MM.1S (cell line): ENCODE results near the gene MED13L.

Experiments used
- DNase-seq: peaks from one replicate; pipeline ENCODE4 v3.0.0-alpha.2; 2015
- H2AFZ ChIP-seq: fragments of 300-600 bp; sonication (generic); 2 replicates; pipeline ENCODE4 v1.6.0; 2016; ENCODE audit warnings: antibody characterized with exemption, low read length
- H3F3A ChIP-seq: fragments of 300-600 bp; sonication (generic); 2 replicates; pipeline ENCODE4 v1.6.1; 2016; ENCODE audit warnings: mild to moderate bottlenecking, antibody characterized with exemption, low read length, moderate library complexity, mixed read lengths; ENCODE audit not compliant: insufficient read depth
- H3K27ac ChIP-seq: fragments of 300-600 bp; sonication (generic); 2 replicates; pipeline ENCODE4 v1.5.1; 2016; ENCODE audit warnings: mild to moderate bottlenecking, low read length
- H3K27me3 ChIP-seq: fragments of 300-600 bp; sonication (generic); replicated peaks from 2 replicates; pipeline ENCODE4 v1.6.0; 2016; ENCODE audit warnings: low read length; ENCODE audit not compliant: insufficient read depth
- H3K36me3 ChIP-seq: fragments of 300-600 bp; sonication (generic); replicated peaks from 2 replicates; pipeline ENCODE4 v1.6.1; 2016; ENCODE audit warnings: mild to moderate bottlenecking, low read length, mixed read lengths; ENCODE audit not compliant: insufficient read depth
- H3K4me1 ChIP-seq: fragments of 300-600 bp; sonication (generic); 2 replicates; pipeline ENCODE4 v1.6.1; 2016; ENCODE audit warnings: low read length, mixed read lengths
- H3K4me2 ChIP-seq: fragments of 300-600 bp; sonication (generic); 2 replicates; pipeline ENCODE4 v1.6.0; 2016; ENCODE audit warnings: low read depth, low read length
- H3K4me3 ChIP-seq: fragments of 300-600 bp; sonication (generic); 2 replicates; pipeline ENCODE4 v1.5.1; 2016; ENCODE audit warnings: low read length, mixed read lengths
- H3K79me2 ChIP-seq: fragments of 300-600 bp; sonication (generic); 2 replicates; pipeline ENCODE4 v1.6.1; 2016; ENCODE audit warnings: mixed run types, low read length, mixed read lengths
- H3K9ac ChIP-seq: fragments of 300-600 bp; sonication (generic); 2 replicates; pipeline ENCODE4 v1.6.1; 2016; ENCODE audit warnings: low read length, mixed read lengths
- H3K9me2 ChIP-seq: fragments of 300-600 bp; sonication (generic); replicated peaks from 2 replicates; pipeline ENCODE4 v1.6.1; 2016; ENCODE audit warnings: mild to moderate bottlenecking, low read length, mixed read lengths; ENCODE audit not compliant: insufficient read depth
- H3K9me3 ChIP-seq: fragments of 300-600 bp; sonication (generic); replicated peaks from 2 replicates; pipeline ENCODE4 v1.6.1; 2016; ENCODE audit warnings: mild to moderate bottlenecking, low read length, mixed read lengths; ENCODE audit not compliant: insufficient read depth
- H4K20me1 ChIP-seq: fragments of 300-600 bp; sonication (generic); 2 replicates; pipeline ENCODE4 v1.6.1; 2016; ENCODE audit warnings: mild to moderate bottlenecking, low read length, moderate library complexity, mixed read lengths; ENCODE audit not compliant: insufficient read depth
- EZH2 ChIP-seq: fragments of 300-600 bp; sonication (generic); optimal IDR thresholded peaks from 2 replicates; pipeline ENCODE3; 2017; ENCODE audit warnings: low read depth, mild to moderate bottlenecking, antibody characterized with exemption, low read length, mixed read lengths
- EZH2phosphoT487 ChIP-seq: fragments of 300-600 bp; sonication (generic); IDR thresholded peaks from 2 replicates; pipeline ENCODE4 v1.6.1; 2018; ENCODE audit warnings: antibody characterized with exemption, low read length
- TF ChIP-seq, protein P1 (sequence below): fragments of 300-600 bp; sonication (generic); IDR thresholded peaks from 2 replicates; pipeline ENCODE4 v1.5.1; 2016; ENCODE audit warnings: antibody characterized with exemption, low read length, mixed read lengths

MED13L gene

DNA sequence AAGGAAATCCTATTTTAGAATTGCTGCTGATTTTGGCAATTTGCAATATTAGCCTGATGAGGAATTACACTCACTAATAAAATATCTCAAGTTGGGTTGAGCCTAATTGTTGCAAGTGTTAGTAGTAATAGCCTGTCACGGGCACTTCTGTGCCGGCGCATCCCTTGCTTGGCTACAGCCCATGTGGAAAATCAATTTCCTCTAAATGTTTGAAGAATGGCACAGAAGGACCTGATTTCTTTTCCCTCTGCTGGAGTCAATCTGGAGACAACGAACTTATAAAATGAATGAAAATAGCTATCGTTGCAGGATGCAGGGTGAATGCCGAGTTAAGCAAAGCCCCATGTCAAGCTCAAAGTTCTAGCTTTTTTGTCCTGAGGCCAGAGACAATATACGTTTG is 31.2 kb upstream of the MED13L start:
- H3K4me3 ChIP-seq = no peak overlapping the region
- no peak overlapping the region for H2AFZ ChIP-seq
- no peaks in the 10 kb centered on the region for H3K9me3 ChIP-seq
- no peaks in the 10 kb centered on the region for H3K27me3 ChIP-seq
- TF ChIP-seq, protein P1, sequence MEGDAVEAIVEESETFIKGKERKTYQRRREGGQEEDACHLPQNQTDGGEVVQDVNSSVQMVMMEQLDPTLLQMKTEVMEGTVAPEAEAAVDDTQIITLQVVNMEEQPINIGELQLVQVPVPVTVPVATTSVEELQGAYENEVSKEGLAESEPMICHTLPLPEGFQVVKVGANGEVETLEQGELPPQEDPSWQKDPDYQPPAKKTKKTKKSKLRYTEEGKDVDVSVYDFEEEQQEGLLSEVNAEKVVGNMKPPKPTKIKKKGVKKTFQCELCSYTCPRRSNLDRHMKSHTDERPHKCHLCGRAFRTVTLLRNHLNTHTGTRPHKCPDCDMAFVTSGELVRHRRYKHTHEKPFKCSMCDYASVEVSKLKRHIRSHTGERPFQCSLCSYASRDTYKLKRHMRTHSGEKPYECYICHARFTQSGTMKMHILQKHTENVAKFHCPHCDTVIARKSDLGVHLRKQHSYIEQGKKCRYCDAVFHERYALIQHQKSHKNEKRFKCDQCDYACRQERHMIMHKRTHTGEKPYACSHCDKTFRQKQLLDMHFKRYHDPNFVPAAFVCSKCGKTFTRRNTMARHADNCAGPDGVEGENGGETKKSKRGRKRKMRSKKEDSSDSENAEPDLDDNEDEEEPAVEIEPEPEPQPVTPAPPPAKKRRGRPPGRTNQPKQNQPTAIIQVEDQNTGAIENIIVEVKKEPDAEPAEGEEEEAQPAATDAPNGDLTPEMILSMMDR = no peak
- TF ChIP-seq EZH2 (no peak), EZH2phosphoT487 (no peak)
- no peaks in the 10 kb centered on the region for H4K20me1 ChIP-seq
- no peak for DNase-seq
- H3F3A ChIP-seq = no peaks in the 10 kb centered on the region
- H3K9ac ChIP-seq = no peak overlapping the region
- H3K27ac ChIP-seq = no peak overlapping the region
- H3K4me2 ChIP-seq = no peak overlapping the region
- H3K36me3 ChIP-seq = no peaks in the 10 kb centered on the region
- no peaks in the 10 kb centered on the region for H3K9me2 ChIP-seq
- no peaks in the 10 kb centered on the region for H3K79me2 ChIP-seq
- no peaks in the 10 kb centered on the region for H3K4me1 ChIP-seq

DNA sequence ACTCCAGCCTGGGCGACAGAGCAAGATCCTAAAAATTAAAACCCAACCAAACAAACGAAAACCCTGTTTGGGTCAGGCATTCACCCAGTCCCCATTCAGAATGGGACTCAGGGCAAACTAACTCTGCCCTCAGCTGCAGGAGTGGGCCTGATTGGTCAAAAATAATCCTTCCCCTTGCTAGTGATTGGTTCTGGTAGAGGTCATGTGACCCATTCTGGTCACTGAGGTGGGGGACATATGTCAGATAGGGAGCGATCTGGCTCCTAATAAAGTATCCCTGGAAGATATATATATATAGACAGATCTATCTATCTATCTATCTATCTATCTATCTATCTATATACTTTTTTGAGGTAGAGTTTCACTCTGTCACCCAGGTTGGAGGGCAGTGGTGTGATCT is 29.5 kb upstream of the MED13L start:
- no peaks in the 10 kb centered on the region for H3K36me3 ChIP-seq
- no peaks in the 10 kb centered on the region for H3K27me3 ChIP-seq
- no peak overlapping the region for H3K9ac ChIP-seq
- no peaks in the 10 kb centered on the region for H3K79me2 ChIP-seq
- H3K4me1 ChIP-seq = no peaks in the 10 kb centered on the region
- H3K9me3 ChIP-seq = no peaks in the 10 kb centered on the region
- no peak overlapping the region for H3K4me2 ChIP-seq
- TF ChIP-seq, protein P1 = no peak
- TF ChIP-seq EZH2 = no peak
- no peak for TF ChIP-seq EZH2phosphoT487
- no peak for DNase-seq
- no peak overlapping the region for H2AFZ ChIP-seq
- H3F3A ChIP-seq = no peaks in the 10 kb centered on the region
- no peak overlapping the region for H3K4me3 ChIP-seq
- H3K9me2 ChIP-seq = no peaks in the 10 kb centered on the region
- H4K20me1 ChIP-seq = no peaks in the 10 kb centered on the region
- H3K27ac ChIP-seq = no peak overlapping the region

DNA sequence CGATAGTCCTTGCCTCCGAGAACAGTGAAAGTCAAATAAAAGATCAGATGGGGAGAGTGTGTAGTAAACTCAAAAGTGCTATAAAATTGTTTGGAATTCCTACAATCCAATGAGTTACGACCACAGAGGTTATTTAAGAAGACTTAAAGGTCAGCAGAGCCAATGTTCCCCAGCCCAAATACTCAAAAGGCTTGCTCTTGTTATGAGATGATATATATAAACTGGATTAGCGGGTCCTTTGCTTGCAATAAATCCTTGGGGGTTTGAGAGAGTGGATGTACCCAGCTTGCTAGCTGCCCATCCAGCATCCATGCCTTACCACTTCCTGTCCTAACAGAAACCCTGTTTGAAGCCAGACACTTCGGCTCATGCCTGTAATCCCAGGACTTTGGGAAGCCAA is 29.0 kb upstream of the MED13L start:
- H3K9me3 ChIP-seq = no peaks in the 10 kb centered on the region
- no peak overlapping the region for H3K9ac ChIP-seq
- H3K27me3 ChIP-seq = no peaks in the 10 kb centered on the region
- no peak overlapping the region for H3K4me3 ChIP-seq
- H4K20me1 ChIP-seq = no peaks in the 10 kb centered on the region
- no peaks in the 10 kb centered on the region for H3K4me1 ChIP-seq
- no peaks in the 10 kb centered on the region for H3F3A ChIP-seq
- no peaks in the 10 kb centered on the region for H3K36me3 ChIP-seq
- H3K9me2 ChIP-seq = no peaks in the 10 kb centered on the region
- H2AFZ ChIP-seq = no peak overlapping the region
- TF ChIP-seq, protein P1 = no peak
- TF ChIP-seq EZH2phosphoT487 (no peak), EZH2 (no peak)
- no peak overlapping the region for H3K27ac ChIP-seq
- no peak overlapping the region for H3K4me2 ChIP-seq
- H3K79me2 ChIP-seq = no peaks in the 10 kb centered on the region
- DNase-seq = no peak
